Stromal cell of bone marrow (primary cell): Measurements from ENCODE around the gene PRCP.

Experiments
- DNase-seq: peaks from one replicate; pipeline ENCODE4 v3.0.0-alpha.2; 2012; ENCODE audit warnings: low read depth

The PRCP gene

DNA sequence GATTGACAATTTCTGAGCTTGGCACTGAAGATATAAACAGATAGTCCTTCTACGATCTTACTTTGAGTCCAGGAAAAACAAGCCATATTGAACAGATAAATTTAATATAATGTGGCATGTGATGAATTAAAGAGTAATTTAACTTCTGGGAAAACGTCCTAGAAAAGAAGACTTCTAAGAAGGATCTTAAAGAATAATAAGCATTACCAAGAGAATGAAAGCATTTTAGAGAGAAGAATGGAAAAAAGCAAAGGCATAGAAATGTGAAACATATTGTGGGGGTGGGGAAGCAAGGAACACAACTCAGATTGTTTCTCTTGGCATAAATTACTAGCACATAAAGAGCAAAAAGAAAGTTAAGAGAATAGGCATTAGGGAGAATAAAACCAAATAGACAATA lies 6.7 kb upstream of the PRCP start:
- DNase-seq, result no peak

DNA sequence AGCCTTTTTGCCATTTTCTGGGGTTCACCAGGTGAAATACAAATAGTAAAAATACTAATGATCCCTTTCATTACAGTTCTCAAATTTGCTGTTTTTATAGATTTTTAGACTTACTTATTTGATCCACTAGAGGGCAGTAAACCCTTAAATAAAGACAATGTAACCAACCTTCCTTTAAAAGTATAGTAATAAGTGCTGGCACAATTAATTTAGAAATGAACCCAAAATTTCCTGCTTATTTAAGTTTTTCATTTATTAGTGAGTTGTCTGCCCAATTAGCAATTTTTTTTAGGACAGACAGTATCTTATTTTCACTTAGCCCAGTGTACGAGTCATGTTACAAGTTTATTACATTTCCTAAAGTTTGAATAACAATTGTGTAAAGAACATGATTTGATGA lies 6.0 kb upstream of the PRCP start:
- peak; percentile 22 for DNase-seq

DNA sequence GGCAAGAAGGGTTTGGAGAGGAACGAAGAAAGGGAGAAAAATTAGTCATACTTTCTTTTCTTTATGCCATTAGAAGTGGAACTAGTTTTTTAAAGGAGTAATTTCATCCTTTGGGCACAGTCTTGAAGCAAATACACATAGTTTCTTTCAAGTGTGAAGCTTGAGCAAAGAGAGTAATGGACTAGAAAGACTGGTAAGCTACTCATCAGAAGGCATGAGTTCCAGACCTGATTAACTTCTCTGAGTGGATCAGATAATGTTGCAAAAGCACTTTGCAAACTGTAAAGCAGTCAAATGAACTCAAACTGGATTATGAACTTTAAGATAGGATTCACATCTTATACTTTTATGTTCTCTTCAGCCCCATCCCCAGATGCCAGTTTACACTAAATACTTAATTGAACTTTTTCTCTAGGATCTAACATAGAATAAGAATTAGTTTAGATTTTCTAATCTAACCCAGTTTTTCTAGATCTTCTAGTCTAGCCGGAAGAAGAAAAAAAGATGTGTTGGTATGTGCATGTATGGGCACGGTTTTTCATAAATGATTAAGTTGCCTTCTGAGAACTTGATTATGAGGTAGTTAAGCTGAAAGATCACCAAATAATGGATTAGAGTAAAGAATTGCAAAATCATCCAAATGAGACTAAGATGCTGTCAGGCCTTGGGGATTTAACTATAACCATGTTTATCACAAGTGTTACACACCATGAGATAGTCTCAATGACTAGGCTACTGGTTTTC lies 3.8 kb upstream of the PRCP start:
- no peak for DNase-seq

DNA sequence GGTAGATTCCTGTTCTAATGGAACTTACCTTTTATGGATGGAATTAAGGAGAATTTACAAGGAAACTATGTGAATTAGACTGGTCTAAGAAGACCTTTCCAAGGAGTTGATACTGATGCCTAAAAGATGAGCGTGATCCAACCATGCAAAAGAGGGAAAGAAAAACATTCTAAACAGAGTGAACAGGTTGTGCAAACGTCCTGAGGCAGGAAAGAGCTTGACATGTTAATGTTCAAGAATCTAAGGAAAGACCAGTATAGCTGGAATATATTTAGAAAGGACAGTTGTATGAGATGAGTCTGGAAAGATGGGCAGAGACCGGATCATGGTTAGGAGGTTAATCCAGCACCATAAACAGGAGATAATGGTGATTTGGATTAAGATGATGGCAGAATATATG lies 2.6 kb upstream of the PRCP start:
- DNase-seq, result no peak

DNA sequence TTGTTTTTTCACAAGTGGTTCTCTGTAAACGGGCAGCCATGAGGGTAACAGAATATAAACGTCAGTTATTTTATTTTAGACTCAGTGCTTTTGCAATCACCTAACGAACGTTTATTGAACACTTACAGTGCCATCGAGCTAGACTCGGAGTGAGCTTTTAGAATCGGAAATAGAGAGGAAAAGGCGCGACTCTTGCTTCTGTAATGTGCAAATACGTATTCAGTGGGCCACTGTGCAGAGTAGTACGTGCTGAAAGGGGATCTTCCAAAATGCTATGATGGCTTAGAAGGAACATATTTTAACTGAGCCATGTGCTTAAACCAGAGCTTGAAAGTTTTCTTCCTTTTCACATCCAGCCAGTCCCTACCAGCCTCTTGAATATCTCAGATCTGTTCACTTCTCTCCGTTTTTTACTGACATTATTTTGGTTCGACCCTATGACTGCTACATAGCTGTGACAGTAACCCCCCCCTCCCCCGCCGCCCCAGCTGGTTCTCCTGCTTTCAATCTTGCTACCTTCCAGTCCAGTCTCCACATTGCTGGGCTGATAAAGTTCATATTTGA lies 1.8 kb upstream of the PRCP start:
- no peak for DNase-seq

DNA sequence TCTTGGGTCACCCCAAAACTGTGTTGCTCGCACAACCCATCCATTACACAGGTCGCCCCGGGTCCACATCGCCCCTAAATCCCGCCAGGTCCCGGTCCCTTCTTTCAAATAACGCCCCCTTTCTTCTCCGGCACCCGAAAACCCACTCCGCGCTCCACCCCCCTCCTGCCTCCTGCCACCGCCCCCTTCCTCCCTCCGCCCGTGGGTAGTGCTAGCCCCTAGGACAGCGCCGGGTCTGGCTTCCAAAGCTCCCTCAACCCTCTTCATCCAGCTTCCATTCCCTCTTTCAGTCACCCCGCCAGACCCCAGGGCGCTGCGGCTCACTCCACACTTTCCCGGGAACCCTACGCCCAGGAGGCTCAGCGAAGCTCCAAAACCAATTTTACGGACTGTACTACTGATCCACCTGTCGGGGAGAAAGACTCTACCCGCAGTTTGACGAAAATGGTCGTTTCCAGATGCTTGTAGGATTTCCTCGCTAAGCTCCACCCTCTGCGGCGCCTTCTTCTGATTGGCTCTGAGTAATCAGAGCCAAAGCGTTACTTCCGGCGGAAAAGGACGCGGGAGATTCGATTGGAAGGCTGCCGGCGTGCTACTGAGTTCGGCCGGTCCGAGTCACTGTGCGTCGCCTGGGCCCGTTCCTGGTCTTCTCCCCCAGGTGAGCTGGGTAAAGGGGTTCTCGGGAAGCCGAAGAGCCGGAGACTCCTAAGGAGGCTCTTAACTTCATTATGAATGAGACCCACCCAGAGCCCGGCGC lies 1.1 kb upstream of the PRCP start, which contains the start of gene DDIAS:
Gene DDIAS (plus strand): TSS at position 572 of the 757 bp plus-strand sequence. CDS start 13,003 bp downstream, outside the sequence.
- DNase-seq, result peak; percentile 99

DNA sequence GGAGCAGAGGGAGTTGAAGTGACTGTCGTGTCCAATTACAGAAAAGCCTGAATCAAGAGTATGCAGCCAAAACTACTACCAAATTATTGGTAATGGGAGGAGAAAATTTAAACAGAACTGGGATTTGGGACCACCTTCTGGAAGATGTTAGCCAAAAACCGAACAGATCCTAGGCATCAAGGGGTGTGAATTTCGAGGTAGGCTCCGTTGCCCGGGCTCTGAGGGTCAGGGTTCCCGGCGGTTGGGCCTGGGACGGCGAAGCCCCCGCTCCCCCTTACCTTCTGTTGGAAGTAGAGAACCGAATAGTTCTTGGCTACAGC lies 313 bp downstream of the PRCP start:
- DNase-seq, result no peak

DNA sequence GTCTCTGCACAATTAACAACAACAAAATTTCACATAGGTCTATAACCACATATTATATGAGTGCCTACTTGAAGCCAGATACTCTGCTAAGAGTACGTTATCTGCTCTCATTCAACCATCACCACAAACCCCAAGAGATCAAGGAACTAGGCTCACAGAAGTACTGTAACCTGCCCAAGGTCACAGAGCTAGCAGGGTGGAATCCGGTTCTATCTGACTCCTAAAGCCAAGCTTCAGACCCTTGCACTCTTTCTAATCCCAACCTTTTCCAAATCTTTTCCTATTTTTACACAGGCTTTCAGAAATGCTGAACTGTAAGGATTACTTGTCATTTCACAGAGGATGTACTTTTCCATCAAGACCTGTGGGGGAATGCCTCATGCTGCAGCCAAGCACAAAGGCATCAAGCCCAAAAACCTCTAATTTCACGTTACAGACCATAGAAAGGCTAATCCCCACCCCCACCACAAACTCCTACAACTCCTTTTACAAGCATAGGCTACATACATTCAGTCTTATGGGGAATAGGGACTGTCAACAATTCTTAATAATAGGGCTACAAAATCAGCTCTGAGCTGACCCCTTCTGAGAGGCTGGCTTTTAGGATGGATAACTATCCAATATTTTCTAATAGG lies 927 bp downstream of the PRCP start:
- no peak for DNase-seq

DNA sequence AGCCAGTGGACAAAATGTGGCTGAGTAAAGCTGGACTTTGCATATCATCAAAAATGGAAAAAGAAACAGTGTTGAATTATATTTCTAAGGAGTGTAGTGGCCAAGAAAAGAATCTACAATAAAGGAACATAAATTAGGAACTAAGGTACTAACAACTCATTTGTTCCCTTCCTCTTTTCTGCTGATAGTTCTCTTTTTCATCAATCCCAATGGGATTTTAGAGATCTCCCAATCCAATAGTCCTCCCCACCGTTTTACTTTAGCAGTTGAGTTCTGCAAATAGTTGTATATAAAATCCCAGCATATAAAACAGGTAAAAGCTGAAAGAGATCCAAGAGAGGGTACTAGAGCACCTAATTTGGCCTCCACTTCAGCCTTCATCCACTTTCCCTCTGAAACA lies 2.0 kb downstream of the PRCP start:
- no peak for DNase-seq

DNA sequence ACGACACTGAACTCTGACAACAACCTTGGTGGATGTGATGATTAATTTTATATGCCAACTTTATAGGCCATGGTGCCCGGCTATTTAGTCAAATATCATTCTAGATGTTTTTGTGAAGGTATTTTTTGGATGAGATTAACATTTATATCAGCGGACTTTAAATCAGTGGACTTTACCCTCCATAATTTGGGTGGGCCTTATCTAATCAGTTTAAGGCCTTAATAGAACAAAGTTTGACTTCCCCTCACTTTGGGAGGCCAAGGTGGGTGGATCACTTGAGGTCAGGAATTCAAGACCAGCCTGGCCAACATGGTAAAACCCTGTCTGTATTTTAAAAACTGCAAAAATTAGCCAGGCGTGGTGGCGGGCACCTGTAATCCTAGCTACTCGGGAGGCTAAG lies 4.0 kb downstream of the PRCP start:
- no peak for DNase-seq

DNA sequence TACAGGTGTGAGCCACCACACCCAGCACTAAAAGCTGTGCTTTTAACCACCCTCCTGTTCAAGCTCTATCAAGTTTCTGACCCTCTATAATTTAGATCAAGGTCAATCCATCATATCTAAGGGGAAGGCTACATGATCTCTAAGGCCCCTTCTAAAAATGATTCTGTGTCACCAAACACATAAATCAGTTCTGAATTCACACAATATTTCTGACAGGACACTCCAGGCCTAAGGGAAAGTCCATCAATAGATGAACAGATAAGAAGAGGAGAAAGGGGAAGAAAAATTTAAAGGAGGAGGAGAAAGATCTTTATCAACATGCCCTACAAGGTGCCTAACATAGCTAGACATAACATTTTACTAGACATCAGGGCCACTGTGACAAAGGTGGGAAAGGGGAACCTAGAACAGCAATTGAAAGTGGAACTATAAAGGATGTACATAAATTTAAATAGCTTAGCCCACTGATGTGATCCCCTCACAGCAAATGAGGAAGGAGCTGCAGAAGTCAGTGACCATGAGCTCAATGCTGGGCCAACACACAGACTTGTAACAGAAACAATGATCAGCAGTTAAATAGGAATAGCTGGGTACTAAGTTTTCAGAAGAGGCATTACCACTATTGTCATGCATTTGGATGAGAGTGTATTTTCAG lies 4.7 kb downstream of the PRCP start:
- no peak for DNase-seq

DNA sequence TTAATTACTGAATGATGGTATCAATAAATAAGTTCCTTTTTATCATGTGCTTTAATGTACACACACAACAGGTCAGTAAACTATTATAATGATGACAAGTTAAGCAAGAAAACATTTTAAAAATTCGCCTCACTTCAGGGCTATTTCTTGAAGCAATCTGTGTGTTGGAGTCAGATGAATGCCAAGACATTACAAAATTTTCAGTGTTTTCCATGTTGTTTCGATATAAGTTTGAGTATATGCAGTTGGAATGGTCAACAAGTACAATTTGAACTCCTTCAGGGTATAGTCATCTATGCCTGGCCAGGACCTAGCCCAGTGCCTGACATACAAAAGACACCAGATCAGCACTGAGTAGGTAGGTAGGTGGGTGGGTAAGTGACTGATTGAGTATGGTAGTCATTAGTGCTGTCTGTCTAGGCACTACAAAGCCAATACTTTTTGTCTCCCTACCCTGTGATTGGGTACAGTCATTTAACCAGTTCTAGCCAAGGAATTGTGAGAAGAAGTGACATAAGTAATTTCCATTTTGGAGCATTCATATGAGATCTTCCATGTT lies 7.5 kb downstream of the PRCP start:
- no peak for DNase-seq

DNA sequence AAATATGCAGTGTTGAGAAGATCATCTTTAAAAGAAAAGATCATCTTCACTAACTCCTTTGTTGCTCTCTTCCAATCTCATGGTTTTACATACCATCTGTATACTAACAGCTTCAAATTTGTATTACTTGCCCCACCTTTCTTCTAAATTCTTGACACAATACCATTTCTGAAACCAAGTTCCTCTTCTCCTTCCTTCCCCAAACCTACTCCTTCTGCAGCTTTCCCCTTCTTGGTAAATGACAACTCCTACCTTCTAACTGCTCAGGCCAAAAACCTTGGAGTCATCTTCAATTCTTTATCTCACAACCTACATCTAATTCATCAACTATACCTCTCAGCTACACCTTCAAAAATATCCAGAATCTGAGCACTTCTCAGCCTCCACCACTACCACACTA lies 9.3 kb downstream of the PRCP start:
- no peak for DNase-seq

DNA sequence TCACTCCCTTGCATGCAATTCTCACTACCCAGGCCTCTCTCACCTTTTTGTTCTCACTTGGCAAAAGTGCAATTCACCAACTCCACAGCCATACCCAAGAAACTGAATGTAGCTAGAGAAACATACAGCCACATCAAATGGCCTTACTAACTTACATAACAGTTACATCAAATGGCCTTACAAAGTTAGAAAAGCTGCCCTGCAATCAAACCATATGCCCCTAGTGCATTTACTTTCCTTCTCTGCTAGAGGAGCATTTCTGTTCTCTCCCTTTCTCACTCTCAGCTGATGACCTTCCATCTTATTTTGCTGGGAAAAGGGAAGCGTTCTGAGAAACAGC lies 10.3 kb downstream of the PRCP start:
- no peak for DNase-seq

DNA sequence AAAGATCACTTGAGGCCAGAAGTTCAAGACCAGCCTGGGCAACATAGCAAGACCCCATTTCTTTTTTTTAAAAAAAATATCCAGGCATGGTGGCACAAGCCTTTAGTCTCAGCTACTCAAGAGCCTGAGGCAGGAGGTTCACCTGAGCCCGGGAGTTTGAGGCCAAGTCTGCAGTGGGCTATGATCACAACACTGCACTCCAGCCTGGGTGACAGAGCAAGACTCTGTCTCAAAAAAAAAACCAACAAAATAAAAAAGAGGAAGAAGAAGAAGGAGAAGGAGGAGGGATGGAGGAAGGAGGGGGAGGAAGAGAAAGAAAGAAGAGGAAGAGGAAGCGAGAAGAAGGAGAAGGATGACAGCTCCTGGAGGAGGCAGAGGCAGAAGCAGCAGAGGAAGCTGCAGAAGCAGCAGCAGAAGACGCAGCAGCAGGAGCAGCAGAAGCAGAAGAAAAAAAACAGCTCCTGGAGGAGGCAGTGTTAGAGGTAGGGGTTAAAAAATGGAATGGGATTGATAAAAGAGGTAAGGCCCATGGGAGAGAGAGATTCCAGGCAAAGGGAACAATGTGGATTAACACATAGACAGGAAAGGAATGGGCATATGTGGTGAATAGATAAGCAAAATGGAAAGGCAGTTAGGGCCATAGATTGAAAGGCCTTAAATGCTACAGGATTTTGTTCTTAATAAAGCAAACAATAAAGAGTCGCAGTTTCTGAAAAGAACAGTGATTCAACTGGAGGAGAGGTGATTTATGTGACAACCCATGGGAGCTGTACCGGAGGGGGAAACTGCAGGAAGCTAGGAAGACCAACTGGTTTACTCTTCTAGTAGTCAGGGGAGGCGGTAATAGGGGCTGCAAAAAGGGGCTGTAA lies 10.9 kb downstream of the PRCP start:
- no peak for DNase-seq

DNA sequence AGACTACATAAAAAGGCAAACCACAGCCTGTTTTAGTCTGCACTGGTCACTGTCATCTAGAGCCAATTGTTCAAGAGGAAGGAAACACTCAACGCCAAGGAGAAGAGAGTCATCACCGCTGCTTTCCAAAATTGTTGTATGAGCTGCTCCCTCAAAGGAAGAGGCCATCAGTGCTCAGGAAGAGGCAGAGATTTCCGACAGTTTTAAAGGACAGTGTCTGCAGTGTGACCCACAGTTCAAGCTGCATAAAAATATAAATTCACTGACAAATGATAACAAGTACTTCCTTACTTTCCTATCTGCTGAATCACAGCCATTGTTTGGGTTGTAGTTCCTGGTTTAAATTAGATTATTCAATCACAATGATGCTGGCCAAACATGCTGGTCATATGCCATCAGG lies 16.4 kb downstream of the PRCP start:
- no peak for DNase-seq

DNA sequence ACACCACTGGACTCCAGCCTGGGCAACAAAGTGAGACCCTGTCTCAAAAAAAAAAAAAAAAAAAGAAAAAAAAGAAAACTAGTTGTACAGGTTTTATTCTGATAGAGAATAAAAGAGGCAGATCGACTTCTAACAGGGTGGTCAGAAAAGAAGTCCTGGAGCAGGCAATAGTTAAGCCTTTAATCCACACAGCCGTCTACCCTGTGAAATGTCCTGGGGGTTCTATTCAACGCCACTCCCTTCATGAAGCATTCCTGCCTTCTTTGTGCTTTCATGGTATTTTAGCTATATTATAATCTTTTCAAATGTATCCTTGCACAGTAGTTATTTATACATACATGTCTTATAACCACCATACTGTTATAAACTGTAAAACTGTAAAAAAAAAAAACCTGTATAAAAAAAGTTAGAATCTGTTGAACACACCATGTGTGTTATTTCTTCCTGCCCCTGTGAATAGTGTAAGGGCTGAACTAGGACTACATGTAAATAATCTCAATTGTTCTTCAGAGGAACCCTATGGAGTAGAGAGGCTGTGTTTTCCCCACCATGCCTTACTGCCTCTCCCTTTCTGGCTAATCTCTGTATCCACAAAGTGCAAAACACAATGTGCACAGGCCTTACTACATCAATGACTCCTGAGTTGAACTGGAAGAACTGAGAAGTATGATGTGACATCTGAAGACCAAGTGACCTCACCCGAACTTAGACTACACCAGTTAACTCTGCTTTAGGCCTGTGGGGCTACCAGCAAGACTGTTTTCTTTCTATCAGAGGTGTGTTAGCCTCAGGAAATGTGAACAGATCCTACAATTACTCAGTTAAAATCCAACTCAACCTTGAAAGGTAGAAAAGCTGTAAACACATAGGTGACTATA lies 25.3 kb downstream of the PRCP start:
- no peak for DNase-seq

DNA sequence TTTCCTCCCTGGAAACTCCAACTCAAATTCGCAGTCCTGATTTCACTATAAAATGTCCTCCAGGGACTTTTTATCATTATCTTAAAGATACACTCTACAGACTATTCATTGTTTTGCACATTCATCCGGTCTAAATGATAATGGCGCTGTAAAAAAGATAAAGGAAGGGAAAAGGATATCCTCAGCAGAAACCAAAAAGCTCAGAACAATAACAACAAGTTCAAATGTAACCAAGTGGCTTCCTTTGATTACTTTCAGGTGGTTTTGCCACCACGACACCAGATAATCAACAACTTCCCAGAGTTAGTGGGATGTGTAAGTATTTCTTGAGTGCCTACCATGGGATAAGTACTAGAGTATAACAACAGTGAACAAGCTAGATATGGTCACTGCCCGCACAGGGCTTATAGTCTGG lies 26.3 kb downstream of the PRCP start:
- no peak for DNase-seq

DNA sequence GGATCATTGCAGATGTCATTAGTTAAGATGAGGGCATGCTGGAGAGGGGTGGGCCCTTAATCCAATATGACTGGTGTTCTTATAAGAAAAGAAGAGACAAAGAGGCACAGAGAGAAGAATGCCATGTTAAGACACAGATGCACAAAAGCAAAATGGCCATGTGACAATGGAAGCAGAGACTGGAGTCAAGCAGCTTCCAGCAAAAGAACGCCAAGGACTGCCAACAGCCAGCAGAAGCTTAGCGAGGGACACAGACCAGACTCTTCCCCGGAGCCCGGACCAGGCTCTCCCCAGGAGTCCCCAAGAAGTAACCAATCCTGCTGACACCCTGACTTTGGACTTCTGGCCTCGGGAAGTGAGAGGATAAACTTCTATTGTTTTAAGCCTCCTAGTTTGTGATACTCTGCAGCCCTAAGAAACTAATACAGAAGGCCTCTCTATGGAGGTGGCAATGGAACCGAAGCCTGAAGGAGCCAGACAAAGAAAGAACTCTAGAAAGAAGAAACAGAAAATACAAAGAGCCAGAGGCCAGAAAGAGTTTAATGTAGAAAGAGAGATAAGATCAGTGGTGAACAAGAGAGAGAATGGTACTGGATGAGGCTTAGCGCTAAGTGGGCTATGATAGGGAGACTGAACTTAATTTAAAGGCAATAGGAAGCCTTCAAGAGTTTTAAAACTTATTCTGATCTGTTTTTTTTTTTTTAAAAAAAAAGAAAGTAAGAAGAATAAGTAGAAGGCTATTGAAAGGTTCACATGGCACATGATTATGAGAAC lies 27.7 kb downstream of the PRCP start:
- DNase-seq, result no peak
